Mammary microvascular endothelial cell (primary cell): ENCODE measurements around the gene WFIKKN2. TPM values are rescaled to one million over a fixed set of nuclear protein-coding genes. Genes with fewer than 3 reads are reported as not detected.

ENCODE experiments used
- total RNA-seq: library from RNA; depleted of rRNA; stranded (reverse); fragments of >200 nt; gene quantifications from 2 replicates; pipeline ENCODE4 v1.2.3, GENCODE V29; 2015

WFIKKN2 gene
- not detected in 2 replicates for total RNA-seq

GRCh38 chr17:50835301-50836234 lies at the start of gene WFIKKN2:
Gene WFIKKN2, plus strand, starts transcription at chr17:50835586. Its CDS starts 352 bp downstream, at chr17:50835938.

GRCh38 chr17:50866261-50866949 lies 31.0 kb downstream of the WFIKKN2 start, which contains the start of gene TOB1:
Gene TOB1, minus strand, starts transcription at chr17:50866354. Its CDS starts 2,337 bp downstream, at chr17:50864017.

Other genes with a start within 250 kb of the WFIKKN2 start
- gene ABCC3, start 200.7 kb upstream of the WFIKKN2 start, total RNA-seq: 0.64 and 1.2 TPM in 2 replicates
- 41.3 and 41.8 TPM in 2 replicates for gene ANKRD40, start 127.7 kb upstream of the WFIKKN2 start, total RNA-seq
- 19.7 and 31.1 TPM in 2 replicates for gene LUC7L3, start 116.0 kb upstream of the WFIKKN2 start, total RNA-seq
- not detected in 2 replicates for gene ANKRD40CL, start 68.1 kb upstream of the WFIKKN2 start, total RNA-seq
- 2.8 and 4.3 TPM in 2 replicates for gene TOB1, start 30.8 kb downstream of the WFIKKN2 start, total RNA-seq